SK-N-MC (cell line): ENCODE measurements around the gene HOPX.

ENCODE experiments used
- EZH2 ChIP-seq: fragments of 200-600 bp; sonication (generic); IDR thresholded peaks from one replicate; pipeline ENCODE4 v1.6.1; 2017; ENCODE audit warnings: antibody characterized with exemption
- POLR2AphosphoS5 ChIP-seq: IDR thresholded peaks from 2 replicates; pipeline ENCODE4 v1.6.1; 2012; ENCODE audit warnings: mild to moderate bottlenecking, low read depth, low read length, borderline replicate concordance

GRCh38 chr4:56630876-56631666, 50.0 kb downstream of the HOPX start:
- TF ChIP-seq POLR2AphosphoS5 (no peak), EZH2 (no peak)
